Measurements from ENCODE around the gene CLCF1. TPM values are rescaled to one million over a fixed set of nuclear protein-coding genes. Genes with fewer than 3 reads are reported as not detected.
"Not testable (repeated sequence)": the region's sequence is repeated elsewhere in the genome, so short reads cannot be mapped to it uniquely, and the experiment has no call there.

The CLCF1 gene
- polyA plus RNA-seq, 1 donor from 2014 or later, result not detected

- no peak for TF ChIP-seq REST (IDR thresholded peaks at IDR 0.05; ENCODE audit: borderline replicate concordance)
- TF ChIP-seq EZH2 (IDR thresholded peaks at IDR 0.05; ENCODE audit: borderline replicate concordance, insufficient read depth, low read length, poor library complexity, severe bottlenecking), result no peak
- no peak for TF ChIP-seq MXI1 (conservative IDR thresholded peaks at IDR 0.05; ENCODE audit: poor library complexity, severe bottlenecking)
- TF ChIP-seq TAF1 (IDR thresholded peaks at IDR 0.05; ENCODE audit: low read depth), result no peak
- TF ChIP-seq RAD21 (conservative IDR thresholded peaks at IDR 0.05), result no peak
- no peak for TF ChIP-seq EP300 (conservative IDR thresholded peaks at IDR 0.05; ENCODE audit: poor library complexity, severe bottlenecking)
- TF ChIP-seq SMC3 (conservative IDR thresholded peaks at IDR 0.05; ENCODE audit: poor library complexity), result no peak
- no peak for TF ChIP-seq CTCF (IDR thresholded peaks at IDR 0.05; ENCODE audit: poor library complexity, severe bottlenecking)
- no peak for TF ChIP-seq POLR2AphosphoS5 (IDR thresholded peaks at IDR 0.05)
- Histone ChIP-seq H3K9me2 (ENCODE audit: insufficient read depth, low read length) (no peaks in the 10 kb centered on the region), H3F3A (ENCODE audit: insufficient read depth, low read length, poor library complexity, severe bottlenecking) (no peaks in the 10 kb centered on the region), H4K20me1 (ENCODE audit: insufficient read depth) (no peaks in the 10 kb centered on the region), H2AFZ (ENCODE audit: low read depth, low read length) (no peak overlapping the region), H3K9me3 (ENCODE audit: low read length) (no peaks in the 10 kb centered on the region), H3K4me3 (ENCODE audit: low read length) (no peak overlapping the region), H3K27me3 (ENCODE audit: insufficient read depth, low read depth, low read length) (no peaks in the 10 kb centered on the region), H3K4me2 (ENCODE audit: low read length) (no peak overlapping the region), H3K27ac (ENCODE audit: low read length) (no peak overlapping the region), H3K9ac (ENCODE audit: low read length) (no peak overlapping the region), H3K36me3 (ENCODE audit: insufficient read depth, low read length) (no peaks in the 10 kb centered on the region), H3K79me2 (replicated peaks; ENCODE audit: insufficient read depth, low read length) (peaks cover 11% of the 10 kb centered on the region)
Measured at GRCh38 chr11:67404515-67405195, 31.3 kb upstream of the CLCF1 start.

- not testable (repeated sequence) for H3K9me3 ChIP-seq (ENCODE audit: low read length); H4K20me1 ChIP-seq (ENCODE audit: insufficient read depth); H3K36me3 ChIP-seq (ENCODE audit: insufficient read depth, low read length); H2AFZ ChIP-seq (ENCODE audit: low read depth, low read length); H3K9ac ChIP-seq (ENCODE audit: low read length); H3K4me3 ChIP-seq (ENCODE audit: low read length); H3F3A ChIP-seq (ENCODE audit: insufficient read depth, low read length, poor library complexity, severe bottlenecking); H3K4me2 ChIP-seq (ENCODE audit: low read length); H3K27ac ChIP-seq (ENCODE audit: low read length); H3K9me2 ChIP-seq (ENCODE audit: insufficient read depth, low read length); H3K27me3 ChIP-seq (ENCODE audit: insufficient read depth, low read depth, low read length)
- peaks cover 11% of the 10 kb centered on the region for H3K79me2 ChIP-seq (replicated peaks; ENCODE audit: insufficient read depth, low read length)
Measured at GRCh38 chr11:67403085-67403484, 29.7 kb upstream of the CLCF1 start.

GRCh38 chr11:67402192-67402839 lies 28.9 kb upstream of the CLCF1 start:
- not testable (repeated sequence) for H3K27ac ChIP-seq (ENCODE audit: low read length); H3K4me2 ChIP-seq (ENCODE audit: low read length); H3K9me3 ChIP-seq (ENCODE audit: low read length); H3K27me3 ChIP-seq (ENCODE audit: insufficient read depth, low read depth, low read length); H2AFZ ChIP-seq (ENCODE audit: low read depth, low read length); H3K9ac ChIP-seq (ENCODE audit: low read length); H3F3A ChIP-seq (ENCODE audit: insufficient read depth, low read length, poor library complexity, severe bottlenecking); H3K9me2 ChIP-seq (ENCODE audit: insufficient read depth, low read length); H3K4me3 ChIP-seq (ENCODE audit: low read length); H4K20me1 ChIP-seq (ENCODE audit: insufficient read depth); H3K36me3 ChIP-seq (ENCODE audit: insufficient read depth, low read length)
- peaks cover 11% of the 10 kb centered on the region for H3K79me2 ChIP-seq (replicated peaks; ENCODE audit: insufficient read depth, low read length)

Measured in neural cell (in vitro differentiated cells).